ENCODE data around the gene RAPGEF5. TPM values are rescaled to one million over a fixed set of nuclear protein-coding genes. Genes with fewer than 3 reads are reported as not detected.

The RAPGEF5 gene
- total RNA-seq, 1 experiment from 2014 or later: 15.6 TPM

DNA sequence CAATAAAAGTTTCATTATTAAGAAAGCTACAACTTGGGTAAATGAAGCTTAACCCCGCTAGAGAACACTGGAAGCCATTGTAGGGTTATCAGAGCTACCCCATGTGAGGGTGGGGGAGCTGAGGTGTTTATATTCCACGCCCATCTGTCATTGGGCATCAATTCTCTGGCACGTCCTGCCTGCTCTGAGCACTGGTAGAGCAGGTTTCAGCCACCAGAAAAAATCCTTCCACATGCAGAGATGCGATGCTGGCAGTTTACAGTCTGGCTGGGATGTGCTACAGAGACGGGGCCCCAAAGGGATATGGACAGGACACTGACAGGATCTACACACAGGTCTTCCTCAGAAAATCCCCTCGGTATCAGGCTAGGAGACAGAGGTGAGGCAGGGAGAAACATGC lies 15.9 kb upstream of the RAPGEF5 start:
- no TSS peak for BruUV-seq (replicated peaks)
- POLR2A ChIA-PET: no interaction called here
- H3K4me1 ChIP-seq (ENCODE audit: control insufficient read depth in 1 of 2, insufficient read depth in 2 of 2, low read length in 2 of 2): no peaks in the 10 kb centered on the region
- no peak for ATAC-seq
- intact Hi-C loops (cut with micrococcal nuclease): no loop called here
- TF ChIP-seq CEBPB (IDR thresholded peaks at IDR 0.05; ENCODE audit: low read depth): no peak
- no peak for DNase-seq (ENCODE audit: low read depth, low spot score)
- no peak overlapping the region for H2AFZ ChIP-seq (ENCODE audit: low read depth, low read length, poor library complexity, severe bottlenecking)
- no peaks in the 10 kb centered on the region for H3K27me3 ChIP-seq (ENCODE audit: insufficient read depth, low read length)
- RAD21 ChIA-PET (ENCODE audit: low non-redundant PET in 1 of 2, low total read pairs in 2 of 2, uncharacterized antibody in 2 of 2, unreplicated experiment in 2 of 2): no interaction called here
- H3K4me3 ChIP-seq (replicated peaks in 1 of 2; ENCODE audit: low read depth in 1 of 2, low read length in 2 of 2): no peak overlapping the region
- no peaks in the 10 kb centered on the region for H3K79me2 ChIP-seq (ENCODE audit: insufficient read depth, low read length)
- no peak overlapping the region for H3K9ac ChIP-seq (ENCODE audit: low read length)
- no peak overlapping the region for H3K27ac ChIP-seq (ENCODE audit: low read depth, low read length)
- CTCF ChIA-PET: no interaction called here
- no peaks in the 10 kb centered on the region for H4K20me1 ChIP-seq (ENCODE audit: insufficient read depth)
- no peak overlapping the region for H3K4me2 ChIP-seq (ENCODE audit: low read length)
- no peaks in the 10 kb centered on the region for H3K9me3 ChIP-seq (ENCODE audit: control insufficient read depth in 1 of 2, insufficient read depth in 1 of 2, low read depth in 1 of 2, low read length in 2 of 2)
- no peaks in the 10 kb centered on the region for H3K9me2 ChIP-seq (ENCODE audit: insufficient read depth)
- no peaks in the 10 kb centered on the region for H3K36me3 ChIP-seq (ENCODE audit: control insufficient read depth in 1 of 2, insufficient read depth in 2 of 2, low read length in 2 of 2)

DNA sequence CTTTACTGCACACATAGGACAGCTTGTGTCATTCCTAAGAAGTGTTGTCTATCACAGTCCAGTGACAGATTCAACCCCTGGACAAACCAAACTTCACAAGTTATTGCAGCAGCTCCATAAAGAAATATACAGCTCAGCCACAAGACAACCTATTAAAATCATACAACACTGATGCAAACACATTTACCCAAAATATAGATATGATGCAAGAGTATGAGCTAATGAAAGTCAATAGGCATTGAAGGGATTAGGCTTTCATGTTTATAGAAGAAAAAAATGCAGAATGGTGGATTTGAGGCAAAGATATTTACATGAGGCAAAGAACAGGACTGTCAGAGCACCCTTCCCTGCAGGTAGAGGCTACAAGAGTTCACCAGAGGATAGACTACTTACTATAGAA lies 14.9 kb upstream of the RAPGEF5 start:
- ChIA-PET POLR2A (interaction anchor here (0.6 kb wide), 1 partner anchor 16 kb away, joined by 4 read pairs; no protein-coding TSS in a partner anchor), RAD21 (ENCODE audit: low non-redundant PET in 1 of 2, low total read pairs in 2 of 2, uncharacterized antibody in 2 of 2, unreplicated experiment in 2 of 2) (no interaction called here)
- ATAC-seq: no peak

More for the DNA sequence above, 14.9 kb upstream of the RAPGEF5 start:
- Histone ChIP-seq H4K20me1 (ENCODE audit: insufficient read depth) (no peaks in the 10 kb centered on the region), H3K4me3 (replicated peaks in 1 of 2; ENCODE audit: low read depth in 1 of 2, low read length in 2 of 2) (no peak overlapping the region), H3K4me2 (ENCODE audit: low read length) (no peak overlapping the region), H3K27ac (ENCODE audit: low read depth, low read length) (no peak overlapping the region), H2AFZ (ENCODE audit: low read depth, low read length, poor library complexity, severe bottlenecking) (no peak overlapping the region), H3K9ac (ENCODE audit: low read length) (no peak overlapping the region), H3K27me3 (ENCODE audit: insufficient read depth, low read length) (no peaks in the 10 kb centered on the region), H3K9me3 (ENCODE audit: control insufficient read depth in 1 of 2, insufficient read depth in 1 of 2, low read depth in 1 of 2, low read length in 2 of 2) (no peaks in the 10 kb centered on the region), H3K79me2 (ENCODE audit: insufficient read depth, low read length) (no peaks in the 10 kb centered on the region), H3K4me1 (ENCODE audit: control insufficient read depth in 1 of 2, insufficient read depth in 2 of 2, low read length in 2 of 2) (no peaks in the 10 kb centered on the region), H3K36me3 (ENCODE audit: control insufficient read depth in 1 of 2, insufficient read depth in 2 of 2, low read length in 2 of 2) (no peaks in the 10 kb centered on the region), H3K9me2 (ENCODE audit: insufficient read depth) (no peaks in the 10 kb centered on the region)
- no peak for DNase-seq (ENCODE audit: low read depth, low spot score)
- CTCF ChIA-PET: no interaction called here
- TF ChIP-seq, protein P1, sequence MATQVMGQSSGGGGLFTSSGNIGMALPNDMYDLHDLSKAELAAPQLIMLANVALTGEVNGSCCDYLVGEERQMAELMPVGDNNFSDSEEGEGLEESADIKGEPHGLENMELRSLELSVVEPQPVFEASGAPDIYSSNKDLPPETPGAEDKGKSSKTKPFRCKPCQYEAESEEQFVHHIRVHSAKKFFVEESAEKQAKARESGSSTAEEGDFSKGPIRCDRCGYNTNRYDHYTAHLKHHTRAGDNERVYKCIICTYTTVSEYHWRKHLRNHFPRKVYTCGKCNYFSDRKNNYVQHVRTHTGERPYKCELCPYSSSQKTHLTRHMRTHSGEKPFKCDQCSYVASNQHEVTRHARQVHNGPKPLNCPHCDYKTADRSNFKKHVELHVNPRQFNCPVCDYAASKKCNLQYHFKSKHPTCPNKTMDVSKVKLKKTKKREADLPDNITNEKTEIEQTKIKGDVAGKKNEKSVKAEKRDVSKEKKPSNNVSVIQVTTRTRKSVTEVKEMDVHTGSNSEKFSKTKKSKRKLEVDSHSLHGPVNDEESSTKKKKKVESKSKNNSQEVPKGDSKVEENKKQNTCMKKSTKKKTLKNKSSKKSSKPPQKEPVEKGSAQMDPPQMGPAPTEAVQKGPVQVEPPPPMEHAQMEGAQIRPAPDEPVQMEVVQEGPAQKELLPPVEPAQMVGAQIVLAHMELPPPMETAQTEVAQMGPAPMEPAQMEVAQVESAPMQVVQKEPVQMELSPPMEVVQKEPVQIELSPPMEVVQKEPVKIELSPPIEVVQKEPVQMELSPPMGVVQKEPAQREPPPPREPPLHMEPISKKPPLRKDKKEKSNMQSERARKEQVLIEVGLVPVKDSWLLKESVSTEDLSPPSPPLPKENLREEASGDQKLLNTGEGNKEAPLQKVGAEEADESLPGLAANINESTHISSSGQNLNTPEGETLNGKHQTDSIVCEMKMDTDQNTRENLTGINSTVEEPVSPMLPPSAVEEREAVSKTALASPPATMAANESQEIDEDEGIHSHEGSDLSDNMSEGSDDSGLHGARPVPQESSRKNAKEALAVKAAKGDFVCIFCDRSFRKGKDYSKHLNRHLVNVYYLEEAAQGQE (IDR thresholded peaks at IDR 0.05; ENCODE audit: low read depth): no peak
- TF ChIP-seq JUND (IDR thresholded peaks at IDR 0.05): no peak
- TF ChIP-seq CBX3 (IDR thresholded peaks at IDR 0.05; ENCODE audit: low read depth): no peak
- BruUV-seq (replicated peaks): no TSS peak
- intact Hi-C loops (cut with micrococcal nuclease): no loop called here
